LHCN-M2 (cell line): Measurements from ENCODE around the gene ZNF521. TPM values are rescaled to one million over a fixed set of nuclear protein-coding genes. Genes with fewer than 3 reads are reported as not detected.

ENCODE experiments used
- DNase-seq: peaks from one replicate; pipeline ENCODE4 v3.0.0-alpha.2; 2012; ENCODE audit warnings: low read depth
- total RNA-seq: library from RNA; depleted of rRNA; stranded (reverse); fragments of >200 nt; gene quantifications from 2 replicates; pipeline ENCODE4 v1.2.3, GENCODE V29; 2014

The ZNF521 gene
- total RNA-seq, 1 experiment from 2014 or later, result 19.7 TPM

GRCh38 chr18:25077944-25078723 is 273.8 kb downstream of the ZNF521 start:
- DNase-seq, result no peak

- DNase-seq, result no peak
Observed at GRCh38 chr18:25077038-25077943, 274.7 kb downstream of the ZNF521 start.

- no peak for DNase-seq
Observed at GRCh38 chr18:25075783-25076182, 276.2 kb downstream of the ZNF521 start.

GRCh38 chr18:25075331-25075730 is 276.6 kb downstream of the ZNF521 start:
- no peak for DNase-seq

GRCh38 chr18:25074925-25075324 is 277.0 kb downstream of the ZNF521 start:
- no peak for DNase-seq

- no peak for DNase-seq
Observed at GRCh38 chr18:25072205-25072604, 279.8 kb downstream of the ZNF521 start.

- DNase-seq, result no peak
Observed at GRCh38 chr18:25067275-25068025, 284.5 kb downstream of the ZNF521 start.

GRCh38 chr18:25066516-25066915 is 285.4 kb downstream of the ZNF521 start:
- peak; percentile 26 for DNase-seq

- no peak for DNase-seq
Observed at GRCh38 chr18:25062720-25063119, 289.2 kb downstream of the ZNF521 start.

- DNase-seq, result no peak
Observed at GRCh38 chr18:25061395-25061794, 290.6 kb downstream of the ZNF521 start.

- DNase-seq, result no peak
Observed at GRCh38 chr18:25058521-25058920, 293.4 kb downstream of the ZNF521 start.

GRCh38 chr18:25057491-25058050 is 294.4 kb downstream of the ZNF521 start:
- DNase-seq, result no peak

- peak; percentile 49 for DNase-seq
Observed at GRCh38 chr18:25056429-25056828, 295.5 kb downstream of the ZNF521 start.

GRCh38 chr18:25055076-25055475 is 296.9 kb downstream of the ZNF521 start:
- peak; percentile 75 for DNase-seq

GRCh38 chr18:25053466-25053865 is 298.5 kb downstream of the ZNF521 start:
- no peak for DNase-seq

- DNase-seq, result no peak
Observed at GRCh38 chr18:25052511-25052921, 299.4 kb downstream of the ZNF521 start.

- DNase-seq, result no peak
Observed at GRCh38 chr18:25050605-25051004, 301.4 kb downstream of the ZNF521 start.

- DNase-seq, result no peak
Observed at GRCh38 chr18:25047983-25048382, 304.0 kb downstream of the ZNF521 start.

- no peak for DNase-seq
Observed at GRCh38 chr18:25047421-25047820, 304.5 kb downstream of the ZNF521 start.

- DNase-seq, result no peak
Observed at GRCh38 chr18:25044694-25045093, 307.3 kb downstream of the ZNF521 start.

- DNase-seq, result no peak
Observed at GRCh38 chr18:25043104-25043503, 308.9 kb downstream of the ZNF521 start.
